ENCODE data around the gene PSMD13.
A peak's percentile ranks its signal among the peaks of the same experiment; 100 is the strongest.
"Not testable (repeated sequence)": the region's sequence is repeated elsewhere in the genome, so short reads cannot be mapped to it uniquely, and the experiment has no call there.

Gene PSMD13

DNA sequence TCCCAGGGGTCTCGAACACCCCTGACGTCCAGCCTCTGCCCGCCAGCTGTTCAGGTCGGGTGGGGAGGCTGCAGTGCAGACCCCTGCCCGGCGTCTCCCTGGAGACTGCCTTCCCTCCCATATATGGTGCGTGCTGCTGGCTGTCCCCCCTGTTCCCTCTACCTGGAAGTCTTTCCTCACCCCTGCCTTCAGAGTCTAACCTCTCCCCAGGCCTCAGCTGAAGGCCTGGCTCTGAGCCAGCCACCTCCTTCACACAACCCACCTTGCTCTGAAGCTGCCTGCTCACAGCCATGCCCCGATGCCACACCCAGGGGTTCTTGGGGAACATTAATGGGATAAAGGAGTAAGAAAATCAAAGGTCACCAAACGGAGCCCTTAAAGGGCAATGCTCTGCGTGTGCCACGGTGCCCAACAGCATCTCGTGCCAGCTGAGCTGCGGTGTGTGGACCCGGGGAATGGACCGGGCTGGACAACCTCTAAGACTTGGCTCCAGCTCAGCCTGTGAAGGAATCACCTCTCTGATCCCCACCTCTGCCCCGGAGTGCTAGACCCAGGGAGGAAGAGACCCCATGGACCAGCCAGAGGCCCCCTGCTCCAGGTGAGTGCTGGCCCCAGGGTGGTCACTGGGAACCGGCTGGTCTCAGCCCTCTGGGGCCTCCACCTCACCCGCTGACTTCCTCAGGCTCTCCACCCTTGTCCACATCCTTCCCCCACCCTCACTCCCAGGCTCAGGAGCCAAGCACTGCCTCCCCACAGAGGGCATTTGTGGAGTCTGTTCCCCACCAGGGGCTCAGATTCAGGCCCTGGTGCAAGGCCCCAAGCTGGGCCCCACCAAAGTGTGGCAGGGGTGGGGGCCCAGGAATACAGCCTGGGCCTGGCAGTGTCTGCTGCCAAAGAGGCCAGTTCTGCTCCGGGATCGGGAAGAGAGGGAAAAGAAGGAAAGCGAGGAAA lies 41.5 kb downstream of the PSMD13 start, which contains the start of gene NLRP6:
NLRP6 (plus strand) TSS at position 407 of the 951 bp plus-strand sequence; CDS start at position 570, 163 bp downstream.
- DNase-seq = no peak

DNA sequence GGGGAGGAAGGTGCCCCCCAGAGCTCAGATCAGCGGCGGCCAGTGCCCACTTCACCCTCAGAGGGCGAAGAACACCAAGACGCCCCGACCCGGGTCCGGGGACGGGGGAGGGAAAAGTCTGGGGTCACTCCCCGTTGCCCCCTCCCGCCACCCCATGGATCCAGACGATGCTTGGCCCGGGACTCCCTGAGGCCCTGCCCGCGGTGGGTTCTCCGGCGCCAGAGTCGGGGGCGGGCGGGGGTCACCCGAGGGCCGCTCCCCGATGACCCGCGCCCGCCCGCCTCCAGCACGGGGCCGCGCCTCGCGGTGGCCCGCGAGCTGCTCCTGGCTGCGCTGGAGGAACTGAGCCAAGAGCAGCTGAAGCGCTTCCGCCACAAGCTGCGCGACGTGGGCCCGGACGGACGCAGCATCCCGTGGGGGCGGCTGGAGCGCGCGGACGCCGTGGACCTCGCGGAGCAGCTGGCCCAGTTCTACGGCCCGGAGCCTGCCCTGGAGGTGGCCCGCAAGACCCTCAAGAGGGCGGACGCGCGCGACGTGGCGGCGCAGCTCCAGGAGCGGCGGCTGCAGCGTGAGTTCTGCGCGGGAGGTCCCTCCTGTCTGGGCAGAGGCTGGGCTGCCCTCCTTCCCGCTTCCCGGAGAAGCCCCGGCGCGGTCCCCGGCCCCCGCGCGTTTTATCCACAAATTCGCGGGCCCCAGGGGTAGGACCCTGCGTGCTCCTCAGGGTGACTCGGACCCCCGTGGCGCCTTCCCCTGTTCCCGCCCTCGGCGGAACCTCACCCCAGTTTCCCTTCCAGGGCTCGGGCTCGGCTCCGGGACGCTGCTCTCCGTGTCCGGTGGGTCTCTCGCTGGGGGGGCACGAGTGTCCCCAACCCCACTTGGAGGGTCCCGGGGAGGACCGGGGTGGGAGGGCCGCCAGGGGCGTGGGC lies 42.5 kb downstream of the PSMD13 start:
- no peak for DNase-seq

DNA sequence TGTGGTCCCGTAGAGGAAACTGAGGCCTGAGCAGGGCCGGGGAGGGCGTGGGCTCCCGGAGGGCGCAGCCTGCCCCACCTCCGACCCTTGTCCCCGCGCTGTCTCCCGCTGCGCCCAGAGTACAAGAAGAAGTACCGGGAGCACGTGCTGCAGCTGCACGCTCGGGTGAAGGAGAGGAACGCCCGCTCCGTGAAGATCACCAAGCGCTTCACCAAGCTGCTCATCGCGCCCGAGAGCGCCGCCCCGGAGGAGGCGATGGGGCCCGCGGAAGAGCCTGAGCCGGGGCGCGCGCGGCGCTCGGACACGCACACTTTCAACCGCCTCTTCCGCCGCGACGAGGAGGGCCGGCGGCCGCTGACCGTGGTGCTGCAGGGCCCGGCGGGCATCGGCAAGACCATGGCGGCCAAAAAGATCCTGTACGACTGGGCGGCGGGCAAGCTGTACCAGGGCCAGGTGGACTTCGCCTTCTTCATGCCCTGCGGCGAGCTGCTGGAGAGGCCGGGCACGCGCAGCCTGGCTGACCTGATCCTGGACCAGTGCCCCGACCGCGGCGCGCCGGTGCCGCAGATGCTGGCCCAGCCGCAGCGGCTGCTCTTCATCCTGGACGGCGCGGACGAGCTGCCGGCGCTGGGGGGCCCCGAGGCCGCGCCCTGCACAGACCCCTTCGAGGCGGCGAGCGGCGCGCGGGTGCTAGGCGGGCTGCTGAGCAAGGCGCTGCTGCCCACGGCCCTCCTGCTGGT lies 43.4 kb downstream of the PSMD13 start:
- DNase-seq = no peak

DNA sequence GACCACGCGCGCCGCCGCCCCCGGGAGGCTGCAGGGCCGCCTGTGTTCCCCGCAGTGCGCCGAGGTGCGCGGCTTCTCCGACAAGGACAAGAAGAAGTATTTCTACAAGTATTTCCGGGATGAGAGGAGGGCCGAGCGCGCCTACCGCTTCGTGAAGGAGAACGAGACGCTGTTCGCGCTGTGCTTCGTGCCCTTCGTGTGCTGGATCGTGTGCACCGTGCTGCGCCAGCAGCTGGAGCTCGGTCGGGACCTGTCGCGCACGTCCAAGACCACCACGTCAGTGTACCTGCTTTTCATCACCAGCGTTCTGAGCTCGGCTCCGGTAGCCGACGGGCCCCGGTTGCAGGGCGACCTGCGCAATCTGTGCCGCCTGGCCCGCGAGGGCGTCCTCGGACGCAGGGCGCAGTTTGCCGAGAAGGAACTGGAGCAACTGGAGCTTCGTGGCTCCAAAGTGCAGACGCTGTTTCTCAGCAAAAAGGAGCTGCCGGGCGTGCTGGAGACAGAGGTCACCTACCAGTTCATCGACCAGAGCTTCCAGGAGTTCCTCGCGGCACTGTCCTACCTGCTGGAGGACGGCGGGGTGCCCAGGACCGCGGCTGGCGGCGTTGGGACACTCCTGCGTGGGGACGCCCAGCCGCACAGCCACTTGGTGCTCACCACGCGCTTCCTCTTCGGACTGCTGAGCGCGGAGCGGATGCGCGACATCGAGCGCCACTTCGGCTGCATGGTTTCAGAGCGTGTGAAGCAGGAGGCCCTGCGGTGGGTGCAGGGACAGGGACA lies 44.1 kb downstream of the PSMD13 start:
- DNase-seq = no peak

DNA sequence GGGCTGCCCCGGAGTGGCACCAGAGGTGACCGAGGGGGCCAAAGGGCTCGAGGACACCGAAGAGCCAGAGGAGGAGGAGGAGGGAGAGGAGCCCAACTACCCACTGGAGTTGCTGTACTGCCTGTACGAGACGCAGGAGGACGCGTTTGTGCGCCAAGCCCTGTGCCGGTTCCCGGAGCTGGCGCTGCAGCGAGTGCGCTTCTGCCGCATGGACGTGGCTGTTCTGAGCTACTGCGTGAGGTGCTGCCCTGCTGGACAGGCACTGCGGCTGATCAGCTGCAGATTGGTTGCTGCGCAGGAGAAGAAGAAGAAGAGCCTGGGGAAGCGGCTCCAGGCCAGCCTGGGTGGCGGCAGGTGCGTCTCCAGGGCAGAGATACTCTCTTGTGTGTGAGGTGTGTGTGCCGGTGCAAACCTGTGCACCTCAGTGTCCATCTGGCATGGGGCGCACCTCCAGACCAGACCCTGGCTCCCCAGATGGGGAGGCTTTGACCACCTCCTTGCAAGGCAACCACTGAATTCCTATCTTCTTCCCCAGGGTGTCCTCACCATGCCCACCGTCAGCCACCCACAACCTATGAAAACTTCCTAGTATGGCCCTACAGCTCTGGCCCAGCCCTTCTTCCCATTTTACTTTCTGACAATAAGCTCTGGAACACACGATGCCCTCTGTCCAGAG lies 44.8 kb downstream of the PSMD13 start:
- no peak for DNase-seq

DNA sequence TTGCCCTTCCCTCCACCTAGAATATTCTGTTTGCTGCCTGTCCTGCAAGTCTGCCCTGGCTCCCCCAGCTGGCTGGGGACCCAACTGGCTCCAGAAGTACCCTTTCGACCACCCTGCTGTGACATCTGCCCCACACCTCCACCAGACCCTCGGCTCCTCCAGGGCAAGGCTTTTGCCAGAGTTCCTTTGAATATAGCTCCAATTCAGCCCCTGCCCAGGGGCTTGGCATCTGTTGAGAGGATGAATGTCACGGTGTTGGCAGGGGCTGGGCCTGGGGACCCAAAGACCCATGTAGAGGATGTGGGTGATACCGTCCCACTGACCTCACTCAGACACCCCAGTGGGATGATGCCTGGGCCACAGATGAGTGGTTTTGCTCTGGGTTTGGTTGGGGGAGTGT lies 45.4 kb downstream of the PSMD13 start:
- no peak for DNase-seq

DNA sequence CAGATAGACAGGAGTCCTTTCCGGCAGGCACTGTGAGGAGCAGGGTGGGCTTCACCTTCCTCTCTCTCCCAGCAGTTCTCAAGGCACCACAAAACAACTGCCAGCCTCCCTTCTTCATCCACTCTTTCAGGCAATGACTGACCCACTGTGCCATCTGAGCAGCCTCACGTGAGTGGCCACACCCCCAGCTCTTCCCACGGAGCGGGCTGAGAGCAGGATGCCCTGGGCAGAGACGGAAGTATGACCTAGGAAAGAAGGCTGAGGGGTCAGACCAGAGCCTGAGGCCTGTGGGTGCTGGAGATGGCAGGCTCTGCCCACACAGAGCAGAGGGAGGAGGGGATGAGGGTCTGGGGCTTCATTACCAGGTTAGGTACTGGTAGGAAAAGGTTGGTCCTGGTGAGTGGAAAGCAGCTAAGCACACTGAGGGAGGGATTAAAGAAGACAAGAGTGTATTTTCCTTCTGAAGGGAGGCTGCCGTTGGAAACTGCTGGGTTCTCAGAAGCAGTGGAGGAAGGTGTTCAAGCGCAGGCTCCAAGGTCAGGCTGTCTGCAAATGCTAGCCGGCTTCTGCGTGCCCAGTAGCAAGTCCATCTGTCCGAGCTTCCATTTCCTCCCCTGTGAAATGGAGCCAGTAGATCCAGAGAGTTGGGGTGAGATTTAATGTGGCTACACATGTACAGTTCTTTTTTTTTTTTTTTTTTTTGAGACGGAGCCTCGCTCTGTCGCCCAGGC lies 46.0 kb downstream of the PSMD13 start:
- no peak for DNase-seq

DNA sequence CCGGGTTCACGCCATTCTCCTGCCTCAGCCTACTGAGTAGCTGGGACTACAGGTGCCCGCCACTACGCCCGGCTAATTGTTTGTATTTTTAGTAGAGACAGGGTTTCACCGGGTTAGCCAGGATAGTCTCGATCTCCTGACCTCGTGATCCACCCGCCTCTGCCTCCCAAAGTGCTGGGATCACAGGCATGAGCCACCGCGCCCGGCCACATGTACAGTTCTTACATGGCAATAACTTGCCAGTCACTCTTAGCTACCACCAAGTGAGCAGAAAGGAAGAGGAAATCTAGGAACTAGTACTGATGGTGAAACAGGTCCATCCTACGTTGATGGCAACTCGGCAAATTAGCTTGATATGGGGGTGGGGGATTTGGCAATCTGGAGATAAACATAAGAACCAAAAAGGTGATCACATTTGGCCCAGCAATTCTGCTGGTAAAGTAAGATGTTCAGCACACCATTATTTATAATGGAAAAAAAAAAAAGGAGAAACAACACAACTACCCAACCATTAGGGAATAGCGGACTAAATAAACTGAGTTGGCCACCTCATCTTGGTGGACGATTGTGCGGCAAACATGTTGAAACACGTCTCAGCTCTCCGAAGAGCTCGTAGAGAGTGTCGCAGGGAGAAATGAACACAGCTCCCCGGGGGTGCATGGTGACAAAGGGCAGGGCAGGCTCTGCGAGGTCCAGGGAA lies 46.8 kb downstream of the PSMD13 start:
- DNase-seq = no peak

DNA sequence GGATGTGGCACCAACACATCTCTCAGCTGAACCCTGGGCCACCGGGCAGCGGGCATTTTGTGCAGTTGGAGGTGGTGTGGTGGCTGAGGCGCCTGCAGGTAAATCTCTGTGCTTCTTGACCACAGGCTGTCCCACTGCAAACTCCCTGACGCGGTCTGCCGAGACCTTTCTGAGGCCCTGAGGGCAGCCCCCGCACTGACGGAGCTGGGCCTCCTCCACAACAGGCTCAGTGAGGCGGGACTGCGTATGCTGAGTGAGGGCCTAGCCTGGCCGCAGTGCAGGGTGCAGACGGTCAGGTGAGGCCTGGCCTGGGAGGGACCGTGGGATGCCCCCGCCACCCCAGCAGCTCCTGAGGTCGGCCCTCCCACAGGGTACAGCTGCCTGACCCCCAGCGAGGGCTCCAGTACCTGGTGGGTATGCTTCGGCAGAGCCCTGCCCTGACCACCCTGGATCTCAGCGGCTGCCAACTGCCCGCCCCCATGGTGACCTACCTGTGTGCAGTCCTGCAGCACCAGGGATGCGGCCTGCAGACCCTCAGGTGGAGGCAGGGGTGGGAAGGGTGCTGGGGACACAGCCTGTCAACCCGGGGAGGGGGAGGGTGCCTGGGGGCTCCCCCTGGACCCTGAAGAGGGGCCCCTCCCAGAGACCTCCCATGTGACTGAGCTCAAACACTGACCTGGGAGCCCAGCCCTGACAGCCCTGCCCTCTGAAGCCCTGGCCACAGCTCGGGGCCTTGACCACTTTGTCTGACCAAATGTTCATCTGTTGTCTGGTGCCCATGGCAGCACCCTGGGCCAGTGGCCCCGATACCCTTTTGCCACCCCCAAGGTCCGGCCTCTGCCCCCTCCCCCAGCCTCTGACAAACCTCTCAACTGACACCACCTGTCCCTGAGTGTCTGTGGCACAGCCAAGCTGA lies 47.6 kb downstream of the PSMD13 start:
- no peak for DNase-seq

DNA sequence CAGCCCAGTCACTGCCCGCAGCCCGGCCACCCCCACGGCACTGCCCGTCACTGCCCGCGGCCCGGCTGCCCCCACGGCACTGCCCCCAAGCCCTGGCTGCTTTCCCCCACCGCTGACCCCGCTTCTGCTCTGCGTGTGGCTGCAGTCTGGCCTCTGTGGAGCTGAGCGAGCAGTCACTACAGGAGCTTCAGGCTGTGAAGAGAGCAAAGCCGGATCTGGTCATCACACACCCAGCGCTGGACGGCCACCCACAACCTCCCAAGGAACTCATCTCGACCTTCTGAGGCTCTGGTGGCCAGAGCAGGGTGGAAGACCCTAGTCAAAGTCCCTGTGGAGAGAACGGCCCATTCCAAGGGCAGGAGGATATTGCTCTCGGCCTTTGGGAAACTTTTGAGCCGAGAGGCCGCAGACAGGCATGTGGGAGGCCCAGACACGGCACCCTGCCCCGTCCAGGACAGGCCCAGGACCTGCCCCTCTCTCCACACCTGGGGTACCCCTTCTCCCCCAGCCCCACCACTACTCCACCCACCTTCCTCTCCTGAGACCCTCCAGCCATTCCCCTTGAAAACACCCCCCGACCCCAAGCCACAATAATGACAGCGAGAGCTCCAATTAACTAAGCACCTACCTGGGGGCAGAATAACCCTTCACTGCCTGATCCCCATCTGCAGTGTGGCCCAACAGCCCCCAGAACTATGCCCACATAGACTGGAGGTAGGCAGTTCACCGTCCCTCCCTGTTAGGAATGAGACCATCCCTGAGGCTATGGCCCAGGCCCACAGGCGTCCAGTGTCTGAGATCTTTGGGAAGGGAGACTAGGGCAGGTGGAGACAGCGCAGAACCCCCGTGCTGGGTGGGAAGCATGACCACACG lies 48.5 kb downstream of the PSMD13 start:
- DNase-seq = no peak

DNA sequence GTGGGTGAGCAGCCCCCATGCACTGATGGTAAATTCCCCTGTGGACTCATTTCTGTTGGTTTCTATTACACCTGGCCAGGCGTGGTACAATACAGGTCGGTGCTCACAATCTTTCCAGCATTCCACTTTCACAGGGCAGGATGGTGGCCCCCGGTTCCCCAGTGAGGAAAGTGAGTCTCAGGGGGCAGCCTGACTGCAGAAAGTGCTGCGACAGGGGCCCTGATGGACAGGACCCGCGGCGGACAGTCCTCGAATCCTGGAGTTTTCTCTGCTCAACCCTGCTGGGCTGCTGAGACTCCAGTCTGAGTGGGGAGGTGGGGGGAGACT lies 49.1 kb downstream of the PSMD13 start:
- DNase-seq = no peak

DNA sequence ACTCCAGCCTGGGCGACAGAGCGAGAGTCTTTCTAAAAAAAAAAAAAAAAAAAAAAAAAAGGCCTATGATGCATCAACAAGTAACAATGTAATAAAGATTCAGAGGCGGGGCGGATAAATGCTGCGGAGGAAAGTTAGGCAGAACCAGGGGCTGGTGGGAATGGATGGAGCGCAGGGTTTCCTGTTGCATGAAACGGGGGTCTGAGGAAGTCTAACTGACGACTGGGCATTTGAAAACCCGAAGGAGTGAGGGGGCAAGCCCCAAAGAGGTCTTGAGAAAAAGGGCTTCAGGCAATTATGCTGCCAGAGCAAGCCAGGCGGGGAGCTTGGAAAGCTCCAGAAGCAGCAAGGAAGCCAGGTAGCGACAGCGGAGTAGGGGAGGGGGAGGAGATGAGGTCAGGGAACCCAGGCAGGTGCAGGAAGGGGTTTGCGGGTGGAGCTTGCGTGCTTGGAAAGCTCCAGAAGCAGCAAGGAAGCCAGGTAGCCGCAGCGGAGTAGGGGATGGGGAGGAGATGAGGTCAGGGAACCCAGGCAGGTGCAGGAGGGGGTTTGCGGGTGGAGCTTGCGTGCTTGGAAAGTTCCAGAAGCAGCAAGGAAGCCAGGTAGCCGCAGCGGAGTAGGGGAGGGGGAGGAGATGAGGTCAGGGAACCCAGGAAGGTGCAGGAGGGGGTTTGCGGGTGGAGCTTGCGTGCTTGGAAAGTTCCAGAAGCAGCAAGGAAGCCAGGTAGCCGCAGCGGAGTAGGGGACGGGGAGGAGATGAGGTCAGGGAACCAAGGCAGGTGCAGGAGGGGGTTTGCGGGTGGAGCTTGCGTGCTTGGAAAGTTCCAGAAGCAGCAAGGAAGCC lies 50.4 kb downstream of the PSMD13 start:
- not testable (repeated sequence) for DNase-seq

DNA sequence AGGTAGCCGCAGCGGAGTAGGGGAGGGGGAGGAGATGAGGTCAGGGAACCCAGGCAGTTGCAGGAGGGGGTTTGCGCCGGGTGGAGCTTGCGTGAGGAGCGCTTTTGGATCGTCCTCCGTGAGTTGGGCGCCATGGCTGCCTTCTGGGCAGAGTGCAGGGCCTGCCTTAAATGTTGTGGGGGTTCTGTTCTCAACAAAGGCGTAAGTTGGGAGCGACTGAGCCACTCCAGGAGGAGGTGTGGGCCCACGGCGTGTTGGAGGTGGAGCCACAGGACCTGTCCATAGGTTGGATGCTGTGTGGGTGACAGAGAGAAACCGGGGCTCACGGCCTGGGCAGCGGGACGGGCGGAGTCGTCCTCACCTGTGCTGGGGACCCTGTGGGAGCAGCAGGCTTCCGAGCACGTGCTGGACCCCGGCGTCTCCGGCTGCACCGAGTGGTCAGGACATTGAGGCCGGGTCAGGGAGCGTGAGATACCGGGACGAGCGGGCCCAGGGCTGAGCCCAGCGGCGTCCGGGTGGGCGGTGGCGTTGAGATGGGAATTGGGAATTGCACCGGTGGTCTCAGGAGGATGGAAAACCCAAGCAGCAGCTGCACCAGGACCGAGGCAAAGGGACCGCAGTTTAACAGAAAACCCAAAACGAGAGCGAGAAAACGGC lies 51.2 kb downstream of the PSMD13 start:
- DNase-seq = no peak

DNA sequence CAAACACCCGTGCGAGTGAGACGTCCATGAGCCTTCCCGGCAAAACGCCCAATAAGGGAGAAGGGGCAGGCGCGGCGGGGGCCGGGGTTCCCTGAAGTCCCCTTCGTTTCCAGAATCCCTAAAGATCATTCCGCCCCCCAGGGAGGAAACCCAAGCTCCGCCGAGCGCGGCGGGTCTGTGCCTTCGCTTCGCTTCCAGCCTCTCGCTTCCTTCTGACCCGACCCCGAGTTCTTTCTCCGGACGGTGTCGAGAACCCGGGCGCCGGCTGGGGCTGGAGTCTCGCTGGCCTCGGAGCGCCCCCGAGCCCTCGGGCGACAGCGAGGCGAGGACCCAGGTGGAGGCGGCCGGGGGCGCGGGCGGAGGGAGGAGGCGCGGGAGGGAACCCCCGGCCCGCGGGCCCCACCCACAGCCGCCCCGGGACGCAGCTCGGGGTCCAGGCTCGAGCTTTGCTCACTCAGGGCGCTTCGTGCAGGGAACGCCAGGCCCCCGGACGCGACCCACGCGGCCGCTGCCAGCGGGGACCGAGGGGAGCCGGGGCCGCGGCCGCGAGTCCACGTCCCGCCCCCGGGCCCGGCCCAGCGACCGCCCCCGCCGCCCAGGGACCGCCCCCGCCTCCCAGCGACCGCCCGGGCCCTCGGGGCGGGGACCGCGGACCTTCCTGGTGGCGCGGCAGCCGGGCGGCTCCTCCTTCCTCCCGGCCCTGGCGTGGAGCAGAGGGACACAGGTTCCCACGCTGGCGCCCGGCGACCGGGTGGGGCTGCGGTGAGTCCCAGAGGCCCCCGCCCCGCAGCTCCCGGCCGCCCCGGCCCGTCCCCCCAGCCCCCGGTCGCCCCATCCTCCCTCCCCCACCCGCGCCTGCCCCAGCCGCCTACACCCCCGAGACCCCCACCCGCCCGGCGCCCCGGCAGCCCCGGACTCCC lies 52.0 kb downstream of the PSMD13 start, which contains the start of gene PGGHG:
PGGHG (plus strand) TSS at position 649 of the 920 bp plus-strand sequence. CDS start 691 bp downstream, outside the sequence.
- DNase-seq = peak in 1 of 14 donors; percentile 38

DNA sequence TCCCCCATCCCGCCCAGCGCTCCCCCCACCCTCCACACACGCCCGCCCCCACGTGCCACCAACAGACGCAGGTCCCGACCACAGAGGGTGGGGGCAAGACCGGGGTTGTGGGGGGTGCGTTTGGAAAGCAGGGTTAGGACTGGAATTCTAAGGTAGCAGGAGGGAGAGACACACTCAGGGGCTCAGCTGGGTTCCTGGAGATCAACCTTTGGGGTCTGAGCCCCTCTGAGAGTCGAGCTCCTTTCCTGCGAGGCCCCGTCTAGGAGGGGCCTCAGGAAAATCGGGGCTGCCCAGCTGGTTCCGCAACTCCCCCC lies 52.6 kb downstream of the PSMD13 start:
- DNase-seq = no peak

Data from C1 segment of cervical spinal cord (tissue), 14 donors.